Ovary (tissue), 9 donors: Measurements from ENCODE around the gene PAF1. TPM values are rescaled to one million over a fixed set of nuclear protein-coding genes. Genes with fewer than 3 reads are reported as not detected.
A peak's percentile ranks its signal among the peaks of the same experiment; 100 is the strongest.

ENCODE experiments used
- DNase-seq, 5 donors: peaks; one replicate each; pipeline ENCODE4 v3.0.0-alpha.2; 2019 to 2020
- H3K27ac ChIP-seq, 2 donors: fragments of 200-600 bp; one replicate each; pipeline versions ENCODE4 v1.5.1 to v1.8.0; 2019 to 2022
- H3K27me3 ChIP-seq: fragments of 200-600 bp; one replicate; pipeline ENCODE4 v1.8.0; 2022
- H3K36me3 ChIP-seq: fragments of 200-600 bp; sonication (generic); one replicate; pipeline ENCODE4 v1.5.1; 2019
- H3K4me1 ChIP-seq: one replicate; pipeline ENCODE4 v1.8.1; 2013; ENCODE audit warnings: mild to moderate bottlenecking, moderate library complexity; ENCODE audit not compliant: insufficient read depth
- H3K4me3 ChIP-seq: fragments of 200-600 bp; sonication (generic); one replicate; pipeline ENCODE4 v1.5.1; 2017
- H3K9me3 ChIP-seq, 2 donors: fragments of 200-600 bp in 1 of 2; sonication (generic) in 1 of 2; one replicate each; pipeline versions ENCODE4 v1.5.1 to v1.8.1; 2013 to 2019; ENCODE audit warnings: mild to moderate bottlenecking in 1 of 2, moderate library complexity in 1 of 2
- CTCF ChIP-seq, 3 donors: fragments of 450-650 bp in 2 of 3; fragments of 200-600 bp in 1 of 3; IDR thresholded peaks; one replicate each; pipeline versions ENCODE4 v1.5.1 to v1.8.0; 2016 to 2022; ENCODE audit warnings: antibody characterized with exemption in 3 of 3, mild to moderate bottlenecking in 1 of 3
- EP300 ChIP-seq: sonication (generic); formaldehyde crosslinking; IDR thresholded peaks from one replicate; pipeline ENCODE4 v1.6.1; 2017; ENCODE audit warnings: antibody characterized with exemption
- POLR2A ChIP-seq: fragments of 450-650 bp; IDR thresholded peaks from one replicate; pipeline ENCODE4 v1.6.1; 2017; ENCODE audit warnings: antibody characterized with exemption, mild to moderate bottlenecking, moderate library complexity
- WGBS, 3 donors: extraction: QIAGEN DNeasy Blood & Tissue Kit in 1 of 3; methylation state at CpG; one replicate each; pipeline versions ENCODE4 v1.1.5 to v1.1.7; 2013 to 2017; 5-methylcytosine and 5-hydroxymethylcytosine counted together
- intact Hi-C, 4 donors: fragments of 100-400 bp; cut with DNase I; formaldehyde crosslinking; loops; one replicate each; pipeline versions ENCODE4 v1.11.0 to v1.15.1; 2022 to 2023
- polyA plus RNA-seq, 2 donors: library from polyadenylated mRNA; stranded (reverse); fragments of 200-250 nt in 1 of 2; fragments of 350-450 nt in 1 of 2; fragmentation: Illumina TruSeq in 1 of 2; extraction: RNeasy Lipid Tissue Mini Kit (QIAGEN cat#74804) in 1 of 2; gene quantifications; one replicate each; pipeline ENCODE4 v1.2.3, GENCODE V29; 2013 to 2014
- total RNA-seq, 7 donors: library from RNA; depleted of rRNA in 2 of 7; stranded (reverse); fragments of >200 nt in 2 of 7; fragmentation: NEBNext Ultra II Directional in 3 of 7; extraction: Animal tissue kit (Norgen Biotek cat#: 25700) in 3 of 7; gene quantifications; one replicate each; pipeline versions ENCODE4 v1.1.0 to v1.2.4, GENCODE V29; 2016 to 2023
- donor health status: DM: no; HTN: no; CAD: no; lungs with moderate emphysema.
- donor health status: DM: no; HTN: no; CAD: no.
- donor health status: Bipolar disorder and iron deficiency.
- donor health status: DM: yes; HTN: yes; CAD: no.
- donor health status: DM: no; HTN: no; CAD: no.
- donor health status: DM: yes; HTN: yes; CAD: no.

The PAF1 gene
- total and polyA plus RNA-seq, 9 donors, result 31.0 to 78.1 (median 50.2) TPM

- Histone ChIP-seq H3K9me3 (no peaks in the 10 kb centered on the region), H3K27ac (peak overlapping the region; percentile 66 to 71), H3K27me3 (no peaks in the 10 kb centered on the region), H3K4me3 (no peak overlapping the region), H3K36me3 (no peaks in the 10 kb centered on the region), H3K4me1 (peaks cover 8% of the 10 kb centered on the region)
- intact Hi-C loops, result loop anchor here in 2 of 4 donors (2.0 to 10.0 kb wide), 2 partner anchors 15 to 137 kb away; partner anchors contain the start of genes EID2B (in 1 of the 2) and PLEKHG2 (in 1 of the 2)
- 27 to 28% (median 28%) methylated on average over 9 to 17 of the region's 17 CpGs for WGBS, 3 donors
- peak; percentile 92 to 96 (median 96) for TF ChIP-seq CTCF (IDR thresholded peaks at IDR 0.05)
- no peak for TF ChIP-seq EP300
- TF ChIP-seq POLR2A, result peak; percentile 28
- peak; percentile 81 to 93 (median 91) for DNase-seq
Measured at GRCh38 chr19:39397360-39398296, 6.7 kb upstream of the PAF1 start.

- intact Hi-C loops, result loop anchor here in 1 of 4 donors (10.0 kb wide), 1 partner anchor 144 kb away; the partner anchor contains the start of gene EID2B
Measured at GRCh38 chr19:39390451-39390750, 505 bp downstream of the PAF1 start.

GRCh38 chr19:39389631-39390414 lies 1.1 kb downstream of the PAF1 start:
- H3K36me3 ChIP-seq, result no peaks in the 10 kb centered on the region
- DNase-seq, result peak in 1 of 5 donors; percentile 37
- peak overlapping the region; percentile 91 to 99 for H3K27ac ChIP-seq
- H3K4me1 ChIP-seq, result peaks cover 3% of the 10 kb centered on the region
- H3K9me3 ChIP-seq, result no peaks in the 10 kb centered on the region
- TF ChIP-seq EP300, result no peak
- TF ChIP-seq CTCF (IDR thresholded peaks at IDR 0.05), result no peak
- no peak for TF ChIP-seq POLR2A
- 45 to 55% (median 52%) methylated on average over 13 of the region's 13 CpGs for WGBS, 3 donors
- intact Hi-C loops, result loop anchor here in 1 of 4 donors (10.0 kb wide), 1 partner anchor 145 kb away; the partner anchor contains the start of gene EID2B
- no peaks in the 10 kb centered on the region for H3K27me3 ChIP-seq
- peak overlapping the region; percentile 68 for H3K4me3 ChIP-seq

More at GRCh38 chr19:39390451-39390750, 505 bp downstream of the PAF1 start:
- WGBS, 3 donors, result 0% methylated on average over 10 of the region's 10 CpGs
- Histone ChIP-seq H3K9me3 (no peaks in the 10 kb centered on the region), H3K27ac (peak overlapping the region; percentile 91 to 99), H3K4me1 (peaks cover 3% of the 10 kb centered on the region), H3K36me3 (no peaks in the 10 kb centered on the region), H3K4me3 (peak overlapping the region; percentile 68), H3K27me3 (no peaks in the 10 kb centered on the region)
- TF ChIP-seq CTCF (IDR thresholded peaks at IDR 0.05) (no peak), POLR2A (no peak), EP300 (no peak)
- peak in 1 of 5 donors; percentile 81 for DNase-seq

- Histone ChIP-seq H3K27ac (no peak overlapping the region), H3K4me3 (no peak overlapping the region), H3K36me3 (no peaks in the 10 kb centered on the region), H3K27me3 (no peaks in the 10 kb centered on the region), H3K9me3 (no peaks in the 10 kb centered on the region), H3K4me1 (peaks cover 3% of the 10 kb centered on the region)
- WGBS, 3 donors, result 55 to 76% (median 56%) methylated on average over 5 of the region's 5 CpGs
- TF ChIP-seq EP300 (no peak), POLR2A (no peak), CTCF (IDR thresholded peaks at IDR 0.05) (no peak)
- intact Hi-C loops, result no loop called here
- peak in 1 of 5 donors; percentile 17 for DNase-seq
Measured at GRCh38 chr19:39388657-39389056, 2.2 kb downstream of the PAF1 start.
